EH (cell line): Measurements from ENCODE around the gene FXYD6.
A peak's percentile ranks its signal among the peaks of the same experiment; 100 is the strongest.
"Not testable (repeated sequence)": the region's sequence is repeated elsewhere in the genome, so short reads cannot be mapped to it uniquely, and the experiment has no call there.

Source experiments
- DNase-seq: peaks from one replicate; pipeline ENCODE4 v3.0.0-alpha.2; 2015; ENCODE audit warnings: low read depth

FXYD6 gene

GRCh38 chr11:117869604-117870003 lies 6.9 kb downstream of the FXYD6 start:
- no peak for DNase-seq

DNA sequence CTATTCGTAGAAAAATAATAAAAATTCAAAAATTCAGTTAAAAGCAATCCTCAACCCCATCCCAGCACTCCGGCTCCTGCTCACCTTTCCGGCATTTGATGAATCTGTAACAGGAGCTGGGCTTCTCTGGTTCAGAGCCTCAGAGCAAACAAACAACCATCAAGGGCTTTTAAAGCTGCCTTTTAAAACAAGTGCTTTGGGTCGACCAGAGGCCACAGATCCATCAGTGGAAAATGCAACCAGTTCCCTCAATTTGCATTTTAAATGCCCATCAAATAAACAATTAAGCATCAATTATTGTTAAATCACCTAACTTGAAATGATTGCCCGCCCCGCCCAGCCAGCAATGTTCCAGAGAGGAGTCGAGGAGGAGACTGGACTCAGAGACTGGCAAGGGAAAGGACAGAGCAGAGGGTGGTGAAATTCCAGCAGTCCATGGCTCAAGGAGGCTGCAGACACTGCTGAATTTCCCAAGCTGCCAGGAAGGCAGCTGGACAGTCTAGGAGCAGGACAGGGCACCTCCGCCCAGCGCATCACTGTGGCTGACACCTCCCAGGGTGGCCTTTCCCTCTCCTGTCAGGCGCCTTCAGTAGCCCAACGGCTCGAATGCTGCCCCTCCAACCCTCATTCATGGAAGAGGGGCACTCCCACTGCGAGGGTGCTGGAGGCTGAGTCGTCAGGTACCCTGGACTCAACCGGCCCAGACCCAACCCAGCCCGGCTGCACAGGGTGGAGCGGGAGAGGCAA lies 7.5 kb downstream of the FXYD6 start:
- DNase-seq, result no peak

GRCh38 chr11:117868088-117868487 lies 8.4 kb downstream of the FXYD6 start:
- DNase-seq, result no peak

GRCh38 chr11:117866526-117866925 lies 9.9 kb downstream of the FXYD6 start:
- DNase-seq, result no peak

DNA sequence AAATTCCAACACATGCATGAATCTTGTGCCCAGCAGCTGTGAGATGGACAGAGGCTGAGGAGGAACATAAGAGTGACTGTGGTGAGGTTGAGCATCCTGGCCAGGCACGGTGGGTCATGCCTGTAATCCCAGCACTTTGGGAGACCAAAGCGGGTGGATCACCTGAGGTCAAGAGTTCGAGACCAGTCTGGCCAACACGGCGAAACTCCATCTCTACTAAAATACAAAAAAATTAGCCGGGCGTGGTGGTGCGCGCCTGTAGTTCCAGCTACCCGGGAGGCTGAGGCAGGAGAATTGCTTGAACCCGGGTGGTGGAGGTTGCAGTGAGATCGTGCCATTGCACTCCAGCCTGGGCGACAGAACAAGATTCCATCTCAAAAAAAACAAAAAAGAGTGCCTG lies 10.9 kb downstream of the FXYD6 start:
- not testable (repeated sequence) for DNase-seq

DNA sequence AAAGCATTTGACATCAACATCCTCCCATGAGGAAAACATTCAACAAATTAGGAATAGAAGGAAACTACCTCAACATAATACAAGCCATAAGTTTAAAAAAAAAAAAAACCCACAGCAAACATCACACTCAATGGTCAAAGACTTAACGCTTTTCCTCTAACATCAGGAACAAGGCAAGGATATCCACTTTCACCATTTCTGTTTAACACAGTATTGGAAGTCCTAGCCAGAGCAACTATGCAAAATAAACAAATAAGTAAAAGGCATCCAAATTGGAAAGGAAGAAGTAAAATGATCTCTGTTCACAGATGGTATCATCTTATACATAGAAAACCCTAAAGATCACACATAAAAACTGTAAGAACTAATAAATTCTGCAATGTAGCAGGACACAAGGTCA lies 13.1 kb downstream of the FXYD6 start:
- DNase-seq, result no peak

DNA sequence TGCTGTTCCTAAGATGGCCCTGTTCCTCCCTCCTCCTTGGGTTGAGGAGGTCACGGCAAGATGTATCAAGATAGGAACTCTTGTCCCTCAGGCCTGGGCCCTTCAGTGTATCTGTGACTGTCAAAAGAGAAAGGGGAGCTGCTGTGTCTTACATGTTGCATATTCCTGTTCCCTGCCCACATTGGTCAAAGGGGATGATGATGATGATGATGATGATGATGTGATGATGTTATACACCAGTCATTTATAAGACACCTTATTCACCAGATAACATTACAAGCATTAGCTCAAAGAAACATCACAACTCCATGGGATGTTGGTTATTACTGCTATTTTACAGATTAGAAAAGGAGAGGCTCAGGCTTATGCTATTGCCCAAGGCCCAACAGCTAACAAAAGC lies 13.7 kb downstream of the FXYD6 start:
- DNase-seq, result no peak

GRCh38 chr11:117862019-117862725 lies 14.3 kb downstream of the FXYD6 start:
- no peak for DNase-seq

DNA sequence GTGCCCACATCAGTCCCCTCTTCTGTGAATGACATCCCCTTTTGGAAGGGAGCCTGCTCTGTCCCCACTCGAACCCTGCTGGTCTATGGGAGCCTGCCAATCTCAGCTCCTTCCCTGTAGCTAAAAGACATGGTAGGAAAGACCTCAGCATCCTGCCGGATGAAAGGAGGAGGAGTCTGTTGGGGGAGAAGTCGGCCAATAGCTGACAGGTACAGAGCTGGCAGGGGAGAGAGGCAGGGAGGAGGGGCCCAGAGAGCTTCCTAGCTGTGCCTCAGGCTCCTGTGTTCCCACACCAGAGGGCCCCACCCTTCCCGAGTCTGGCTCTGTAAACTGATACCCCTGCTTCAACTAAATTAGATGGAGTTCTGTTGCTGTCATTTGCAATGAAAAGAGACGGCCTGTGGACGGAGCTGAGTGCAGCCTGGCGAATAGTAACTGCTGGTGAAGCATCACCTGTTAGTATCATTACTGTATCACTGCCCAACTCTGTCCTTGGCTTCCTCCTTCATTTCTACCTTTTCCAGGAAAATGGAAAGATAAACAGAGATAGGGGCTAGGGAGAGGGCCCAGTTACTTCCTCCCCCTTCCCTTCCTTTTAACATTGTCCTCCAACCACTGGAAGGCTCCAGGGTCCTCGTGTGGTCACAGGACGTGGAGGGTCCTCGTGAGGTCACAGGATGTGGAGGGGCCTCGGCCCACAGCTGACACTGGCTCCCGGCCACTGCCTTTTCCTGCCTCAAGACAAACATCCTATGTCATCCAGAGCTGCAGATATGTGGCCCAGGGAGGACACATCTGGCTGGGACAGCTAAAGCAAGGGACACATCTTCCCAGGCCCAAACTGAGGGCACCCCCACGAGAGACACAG lies 15.1 kb downstream of the FXYD6 start:
- DNase-seq, result peak; percentile 8

GRCh38 chr11:117860139-117860538 lies 16.3 kb downstream of the FXYD6 start:
- no peak for DNase-seq

GRCh38 chr11:117859488-117860112 lies 16.9 kb downstream of the FXYD6 start:
- no peak for DNase-seq

GRCh38 chr11:117859061-117859460 lies 17.4 kb downstream of the FXYD6 start:
- DNase-seq, result no peak

DNA sequence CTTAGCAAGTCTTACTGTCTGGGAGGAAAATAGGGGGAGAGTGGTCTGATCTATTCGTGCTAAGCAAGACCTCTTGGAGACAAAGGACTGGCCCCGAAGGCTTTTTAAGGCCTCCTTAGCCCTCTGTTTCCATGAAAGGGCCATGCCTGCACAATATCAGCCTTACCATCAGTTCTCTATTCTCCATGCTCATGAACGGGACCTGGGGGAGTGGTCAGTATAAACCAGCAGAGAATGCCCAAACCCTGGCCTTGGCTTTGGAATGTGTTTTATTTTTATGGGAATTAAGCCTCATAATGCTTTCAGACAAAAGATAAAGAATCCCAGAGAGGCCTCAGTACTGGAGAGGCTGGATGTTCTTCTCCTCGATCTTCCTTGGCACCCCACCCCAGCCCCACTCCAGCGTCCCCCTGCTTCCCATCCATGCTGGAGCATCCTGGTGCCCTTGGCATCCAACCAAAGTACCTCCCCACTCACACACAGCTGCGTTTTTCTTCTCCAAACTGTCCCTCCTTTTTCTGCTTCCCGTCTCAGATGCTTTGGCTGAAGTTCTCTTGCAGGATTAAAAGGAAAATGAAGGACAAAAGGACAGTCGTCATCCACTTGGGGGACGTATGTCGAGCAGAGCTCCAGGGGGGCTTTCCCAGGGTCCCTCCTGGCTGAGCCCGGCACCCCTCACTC lies 18.6 kb downstream of the FXYD6 start:
- DNase-seq, result no peak

GRCh38 chr11:117855912-117856651 lies 20.4 kb downstream of the FXYD6 start:
- DNase-seq, result no peak

DNA sequence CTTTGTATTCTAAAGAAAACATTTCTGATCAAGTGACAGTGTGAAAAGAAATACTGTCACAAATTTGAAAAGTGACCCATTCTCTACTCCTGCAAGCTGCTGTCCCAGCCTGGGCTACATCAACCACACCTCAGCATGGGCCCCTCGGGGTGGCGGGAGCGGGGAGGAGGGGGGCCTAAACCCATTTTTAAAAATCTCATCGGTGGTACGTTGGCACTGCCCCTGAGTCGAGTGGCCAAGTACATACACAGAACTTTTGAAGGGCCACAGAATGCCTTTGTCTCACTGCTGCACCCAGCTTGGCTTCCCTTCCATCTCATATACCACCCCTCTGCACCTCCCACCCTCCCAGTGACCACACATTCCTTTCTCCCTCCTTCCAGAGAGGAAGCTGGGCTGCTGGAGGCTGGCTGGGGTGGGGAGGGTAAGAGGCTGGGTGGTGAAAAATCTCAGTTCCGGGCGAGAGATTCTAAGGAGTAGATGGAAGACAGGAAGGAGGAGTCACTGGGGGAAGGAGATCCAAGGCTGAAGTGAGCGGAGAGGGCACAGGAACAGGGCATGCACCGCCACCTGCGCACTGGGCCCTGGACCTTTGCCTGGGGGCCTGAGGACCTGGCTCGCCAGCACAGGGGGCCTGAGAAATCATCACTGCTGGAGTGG lies 21.1 kb downstream of the FXYD6 start:
- no peak for DNase-seq

DNA sequence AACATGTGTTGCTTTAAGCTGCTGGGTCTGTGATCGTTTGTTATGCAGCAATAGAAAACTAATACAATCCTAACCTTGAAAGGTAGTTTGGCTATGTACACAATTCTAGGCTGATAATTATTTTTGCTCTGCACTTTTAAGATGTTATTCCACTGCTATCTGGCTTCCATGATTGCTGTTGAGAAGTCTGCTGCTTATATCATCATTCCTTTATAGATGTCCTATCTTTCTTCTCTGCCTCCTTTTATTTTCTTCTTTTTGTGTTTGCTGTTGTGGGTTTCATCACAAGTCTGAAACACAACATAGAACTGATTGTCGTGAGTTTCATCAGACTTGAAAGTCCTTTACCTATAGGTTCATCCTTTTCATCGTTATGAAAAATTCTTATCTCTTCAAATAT lies 24.1 kb downstream of the FXYD6 start:
- no peak for DNase-seq

DNA sequence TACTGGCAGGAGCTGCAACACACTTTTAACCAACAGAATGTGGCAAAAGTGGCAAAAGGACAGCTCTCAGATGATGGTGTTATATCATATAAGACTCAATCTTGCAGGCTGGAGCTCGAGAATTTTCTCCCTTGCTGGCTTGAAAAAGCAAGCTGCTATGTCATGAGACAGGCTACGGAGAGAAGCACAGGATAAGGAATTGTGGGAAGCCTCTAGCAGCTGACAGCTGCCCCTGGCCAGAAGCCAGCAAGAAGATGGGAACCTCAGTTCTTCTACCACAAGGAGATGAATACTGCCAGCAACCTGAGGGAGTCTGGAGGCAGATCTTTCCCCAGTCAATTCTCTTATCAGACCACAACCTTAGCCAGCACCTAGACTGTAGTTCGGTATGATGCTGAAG lies 24.6 kb downstream of the FXYD6 start:
- DNase-seq, result no peak

GRCh38 chr11:117851106-117851505 lies 25.4 kb downstream of the FXYD6 start:
- DNase-seq, result no peak

- DNase-seq, result no peak
These were observed 26.6 kb downstream of the FXYD6 start for GRCh38 chr11:117849781-117850414.
